NCI-H2107 treated with DMSO at 0.1 percent for 48 hours (cell line): ENCODE measurements around the gene PLA2G2E.

Experiments
- DNase-seq: peaks from one replicate; lab custom pipeline; 2025; ENCODE audit not compliant: unreplicated experiment; lab: John Stamatoyannopoulos, UW

Gene PLA2G2E

GRCh38 chr1:19923137-19923952 is at the start of gene PLA2G2E:
Gene PLA2G2E (minus strand): TSS chr1:19923617. CDS start chr1:19923559, 58 bp downstream.
- no peak for DNase-seq

GRCh38 chr1:19971664-19972063 is 48.2 kb upstream of the PLA2G2E start:
- no peak for DNase-seq

- DNase-seq = no peak
Measured at GRCh38 chr1:19969898-19970660, 46.7 kb upstream of the PLA2G2E start.

- no peak for DNase-seq
Measured at GRCh38 chr1:19967808-19968207, 44.4 kb upstream of the PLA2G2E start.

GRCh38 chr1:19964542-19964941 is 41.1 kb upstream of the PLA2G2E start:
- no peak for DNase-seq

- no peak for DNase-seq
Measured at GRCh38 chr1:19963636-19964035, 40.2 kb upstream of the PLA2G2E start.

- no peak for DNase-seq
Measured at GRCh38 chr1:19960591-19960990, 37.2 kb upstream of the PLA2G2E start.

- no peak for DNase-seq
Measured at GRCh38 chr1:19957779-19958178, 34.4 kb upstream of the PLA2G2E start.

- DNase-seq = no peak
Measured at GRCh38 chr1:19955534-19956170, 32.2 kb upstream of the PLA2G2E start.

GRCh38 chr1:19954059-19954458 is 30.6 kb upstream of the PLA2G2E start:
- DNase-seq = no peak

GRCh38 chr1:19949016-19949415 is 25.6 kb upstream of the PLA2G2E start:
- DNase-seq = no peak

- no peak for DNase-seq
Measured at GRCh38 chr1:19946971-19947370, 23.6 kb upstream of the PLA2G2E start.

GRCh38 chr1:19946331-19946751 is 22.9 kb upstream of the PLA2G2E start:
- no peak for DNase-seq

- no peak for DNase-seq
Measured at GRCh38 chr1:19945914-19946313, 22.5 kb upstream of the PLA2G2E start.

GRCh38 chr1:19942657-19943056 is 19.2 kb upstream of the PLA2G2E start:
- no peak for DNase-seq

GRCh38 chr1:19942088-19942487 is 18.7 kb upstream of the PLA2G2E start:
- no peak for DNase-seq

- DNase-seq = no peak
Measured at GRCh38 chr1:19941206-19941568, 17.8 kb upstream of the PLA2G2E start.

GRCh38 chr1:19940486-19941205 is 17.2 kb upstream of the PLA2G2E start:
- DNase-seq = no peak

- no peak for DNase-seq
Measured at GRCh38 chr1:19938472-19938871, 15.1 kb upstream of the PLA2G2E start.

GRCh38 chr1:19936061-19936750 is 12.8 kb upstream of the PLA2G2E start:
- no peak for DNase-seq

GRCh38 chr1:19934336-19934735 is 10.9 kb upstream of the PLA2G2E start:
- DNase-seq = no peak
